ENCODE data around the gene ADAM22. TPM values are rescaled to one million over a fixed set of nuclear protein-coding genes. Genes with fewer than 3 reads are reported as not detected.

Gene ADAM22
- total RNA-seq, 1 donor from 2014 or later: 0.63 TPM

GRCh38 chr7:88203401-88203800, 269.4 kb downstream of the ADAM22 start:
- DNase-seq (ENCODE audit: low read depth): no peak
- no peak for TF ChIP-seq CTCF (conservative IDR thresholded peaks at IDR 0.05; ENCODE audit: low read depth, low read length)

DNA sequence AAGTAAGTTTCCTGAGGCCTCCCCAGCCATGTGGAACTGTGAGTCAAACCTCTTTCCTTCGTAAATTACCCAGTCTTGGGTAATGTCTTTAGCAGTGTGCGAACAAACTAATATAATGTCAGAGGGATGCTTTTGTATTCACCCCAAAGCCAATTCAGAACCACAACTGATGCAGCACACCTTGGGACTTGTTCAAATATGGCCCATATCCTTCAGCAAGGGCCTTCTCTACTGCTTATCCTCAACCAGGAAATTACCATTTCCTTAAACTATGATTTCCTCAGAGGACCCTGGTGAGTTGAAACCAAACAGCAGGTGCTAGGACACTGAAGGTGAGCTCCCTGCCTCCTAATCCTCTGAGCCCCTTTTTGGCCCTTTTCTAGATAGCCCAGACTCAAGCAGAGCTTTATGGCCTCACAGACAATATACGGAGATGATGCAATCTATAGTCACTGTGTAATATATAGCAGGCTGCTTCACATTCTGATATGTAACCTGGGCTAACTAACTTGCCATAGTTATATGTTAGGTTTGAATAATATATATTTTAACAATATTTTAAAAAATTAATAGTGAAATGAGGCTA, 270.6 kb downstream of the ADAM22 start:
- H3K4me3 ChIP-seq (ENCODE audit: low read depth, low read length): no peak overlapping the region
- no peak for TF ChIP-seq CTCF (conservative IDR thresholded peaks at IDR 0.05; ENCODE audit: low read depth, low read length)
- no peak for DNase-seq (ENCODE audit: low read depth)

More at GRCh38 chr7:88203401-88203800, 269.4 kb downstream of the ADAM22 start:
- H3K4me3 ChIP-seq (ENCODE audit: low read depth, low read length): no peak overlapping the region

- no peak overlapping the region for H3K4me3 ChIP-seq (ENCODE audit: low read depth, low read length)
- no peak for TF ChIP-seq CTCF (conservative IDR thresholded peaks at IDR 0.05; ENCODE audit: low read depth, low read length)
- DNase-seq (ENCODE audit: low read depth): no peak
Observed at GRCh38 chr7:88205179-88205578, 271.1 kb downstream of the ADAM22 start.

DNA sequence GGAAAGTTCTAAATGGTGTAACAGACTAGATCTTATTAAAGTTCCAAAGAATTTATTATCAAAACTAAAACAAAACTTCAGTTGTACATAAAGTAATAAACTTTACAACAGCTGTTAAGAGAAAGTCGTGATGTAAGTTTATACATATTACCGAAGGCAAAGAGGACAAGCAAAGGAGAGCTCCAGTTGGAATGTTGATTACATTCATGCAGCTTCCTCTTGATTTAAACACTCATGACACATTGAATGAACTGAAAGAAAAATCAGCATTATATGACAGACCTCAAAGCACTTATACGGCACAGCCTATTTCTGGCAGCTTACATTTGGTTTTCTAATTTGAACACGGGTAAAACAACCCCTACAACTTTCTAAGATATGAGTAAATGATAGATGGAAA, 272.2 kb downstream of the ADAM22 start:
- no peak overlapping the region for H3K4me3 ChIP-seq (ENCODE audit: low read depth, low read length)
- no peak for TF ChIP-seq CTCF (conservative IDR thresholded peaks at IDR 0.05; ENCODE audit: low read depth, low read length)
- no peak for DNase-seq (ENCODE audit: low read depth)

DNA sequence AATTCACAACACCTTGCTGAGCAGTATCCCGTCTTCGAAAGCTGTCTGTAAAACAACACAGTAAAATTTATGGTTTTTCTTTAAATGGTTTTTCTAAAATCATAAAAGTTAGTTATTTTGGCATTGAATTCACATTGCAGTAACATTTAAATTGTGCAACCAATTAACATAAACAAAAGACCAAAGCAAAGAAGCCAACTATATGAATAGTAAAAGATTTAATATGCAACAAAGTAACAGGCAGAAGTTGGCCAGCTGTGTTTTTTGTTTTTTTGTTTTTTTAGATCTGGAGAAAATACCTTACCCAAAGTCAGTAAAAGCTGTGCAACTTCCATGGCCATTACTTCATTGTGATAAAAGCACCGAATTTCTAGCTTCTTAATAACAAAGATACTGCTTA, 274.5 kb downstream of the ADAM22 start:
- no peak for TF ChIP-seq CTCF (conservative IDR thresholded peaks at IDR 0.05; ENCODE audit: low read depth, low read length)
- no peak overlapping the region for H3K4me3 ChIP-seq (ENCODE audit: low read depth, low read length)
- no peak for DNase-seq (ENCODE audit: low read depth)

GRCh38 chr7:88212918-88213317, 278.9 kb downstream of the ADAM22 start:
- no peak for DNase-seq (ENCODE audit: low read depth)
- no peak for TF ChIP-seq CTCF (conservative IDR thresholded peaks at IDR 0.05; ENCODE audit: low read depth, low read length)
- no peak overlapping the region for H3K4me3 ChIP-seq (ENCODE audit: low read depth, low read length)

GRCh38 chr7:88214456-88214855, 280.4 kb downstream of the ADAM22 start:
- no peak for TF ChIP-seq CTCF (conservative IDR thresholded peaks at IDR 0.05; ENCODE audit: low read depth, low read length)
- no peak for DNase-seq (ENCODE audit: low read depth)
- H3K4me3 ChIP-seq (ENCODE audit: low read depth, low read length): no peak overlapping the region
